ENCODE results near the gene PICALM. TPM values are rescaled to one million over a fixed set of nuclear protein-coding genes. Genes with fewer than 3 reads are reported as not detected.

The PICALM gene
- polyA plus RNA-seq, 2 of the 4 experiments (the other 2 are of a cell fraction) = 113 to 195 TPM

- ATAC-seq = no peak
- WGBS (ENCODE audit: missing lambda C conversion rate) = 95% methylated on average over 2 of the region's 2 CpGs
- H3K4me2 ChIP-seq = no peak overlapping the region
- H3K27ac ChIP-seq = peak overlapping the region in 1 of 2 experiments; percentile 22; a peak in 1 of 6 replicates
- no peaks in the 10 kb centered on the region for H3K9me3 ChIP-seq
- FAIRE-seq = no peak
- no peak overlapping the region for H3K4me3 ChIP-seq
- TF ChIP-seq MAX (IDR thresholded peaks at IDR 0.05) (no peak), MAZ (IDR thresholded peaks at IDR 0.05; ENCODE audit: borderline replicate concordance, low read depth, low read length) (no peak), NFE2L2 (conservative IDR thresholded peaks at IDR 0.05; ENCODE audit: low read length) (no peak), RFX5 (IDR thresholded peaks at IDR 0.05) (no peak), E2F6 (IDR thresholded peaks at IDR 0.05; ENCODE audit: borderline replicate concordance, low read depth) (no peak), MAFK (IDR thresholded peaks at IDR 0.05; ENCODE audit: partially characterized antibody) (no peak), CHD2 (IDR thresholded peaks at IDR 0.05; ENCODE audit: low read length, partially characterized antibody) (no peak), RARB (CRISPR knock-in tag; IDR thresholded peaks at IDR 0.05) (no peak), RCOR1 (IDR thresholded peaks at IDR 0.05; ENCODE audit: low read depth, low read length) (no peak), SMC3 (IDR thresholded peaks at IDR 0.05) (no peak), KDM5A (IDR thresholded peaks at IDR 0.05) (no peak), BCL3 (IDR thresholded peaks at IDR 0.05) (no peak), RAD21 (conservative IDR thresholded peaks at IDR 0.05 in 1 of 2, IDR thresholded peaks at IDR 0.05 in 1 of 2) (no peak), MYC (IDR thresholded peaks at IDR 0.05; ENCODE audit: borderline replicate concordance, low read length) (no peak), HOXA7 (CRISPR knock-in tag; IDR thresholded peaks at IDR 0.05) (no peak), BHLHE40 (IDR thresholded peaks at IDR 0.05; ENCODE audit: low read depth, low read length) (no peak), EP300 (IDR thresholded peaks at IDR 0.05) (no peak), ZNF302 (CRISPR knock-in tag; IDR thresholded peaks at IDR 0.05) (no peak), NR3C1 (IDR thresholded peaks at IDR 0.05) (no peak), ESRRA (IDR thresholded peaks at IDR 0.05; ENCODE audit: borderline replicate concordance, low read length) (no peak)
- H3K4me1 ChIP-seq = peaks cover 38% of the 10 kb centered on the region
- CTCF ChIA-PET = interaction anchor here (1.1 to 1.3 kb wide), 3 partner anchors 31 to 78 kb away, joined by 3 read pairs; partner anchors contain the start of gene PICALM
- POLR2A ChIA-PET = no interaction called here
- no peak for DNase-seq (ENCODE audit: low read depth in 1 of 2, low spot score in 1 of 2)
Observed at GRCh38 chr11:86118253-86118652, 49.4 kb upstream of the PICALM start.

- no peak for TF ChIP-seq ATOH8 (CRISPR knock-in tag; IDR thresholded peaks at IDR 0.05; ENCODE audit: low read depth)
- no peak for TF ChIP-seq EHF (CRISPR knock-in tag; IDR thresholded peaks at IDR 0.05)
- no peak for TF ChIP-seq MYC (IDR thresholded peaks at IDR 0.05; ENCODE audit: borderline replicate concordance, low read length)
- TF ChIP-seq ELK1 (IDR thresholded peaks at IDR 0.05; ENCODE audit: low read depth, low read length) = no peak
- TF ChIP-seq ZNF302 (CRISPR knock-in tag; IDR thresholded peaks at IDR 0.05) = no peak
- TF ChIP-seq MAFK (IDR thresholded peaks at IDR 0.05; ENCODE audit: partially characterized antibody) = no peak
- no peak for TF ChIP-seq SREBF2 (IDR thresholded peaks at IDR 0.05)
- no peak for TF ChIP-seq TP53 (CRISPR knock-in tag; IDR thresholded peaks at IDR 0.05)
- no peak for TF ChIP-seq HDAC2 (IDR thresholded peaks at IDR 0.05)
- TF ChIP-seq HMGXB4 (CRISPR knock-in tag; IDR thresholded peaks at IDR 0.05; ENCODE audit: borderline replicate concordance) = no peak
- no peak for TF ChIP-seq PBX3 (IDR thresholded peaks at IDR 0.05)
- H3K9me3 ChIP-seq = no peaks in the 10 kb centered on the region
- FAIRE-seq = no peak
- no peak for ATAC-seq
- peak overlapping the region; percentile 70; the same call in 2 of the 3 replicates for H3K4me2 ChIP-seq
- CTCF ChIA-PET = interaction anchor here (1.0 to 2.6 kb wide), 3 partner anchors 21 to 76 kb away, joined by 3 to 12 read pairs (median 3); partner anchors contain the start of gene PICALM
- H3K27ac ChIP-seq = peak overlapping the region in 1 of 2 experiments; percentile 85; a peak in 3 of 6 replicates
- H3K4me1 ChIP-seq = peaks cover 37% of the 10 kb centered on the region
- 75% methylated on average over 1 of the region's 1 CpG for WGBS (ENCODE audit: missing lambda C conversion rate)
- POLR2A ChIA-PET = interaction anchor here (2.6 kb wide), 1 partner anchor 48 kb away, joined by 14 read pairs; the partner anchor contains the start of gene PICALM
- DNase-seq (ENCODE audit: low read depth in 1 of 2, low spot score in 1 of 2) = no peak
- H3K4me3 ChIP-seq = no peak overlapping the region
Observed at GRCh38 chr11:86117712-86118063, 48.8 kb upstream of the PICALM start.

Measured in A549 (cell line).